Measurements from ENCODE around the gene ETFB. TPM values are rescaled to one million over a fixed set of nuclear protein-coding genes. Genes with fewer than 3 reads are reported as not detected.
A peak's percentile ranks its signal among the peaks of the same experiment; 100 is the strongest.

ETFB gene
- total RNA-seq (2021; ENCODE audit: unreplicated experiment) (140 TPM), Bru-seq, nascent RNA (percentile 66 among the genes with signal in this experiment), BruChase-seq, experiment 1, labeled RNA remaining after a 6-hour chase (percentile 77 among the genes with signal in this experiment), BruChase-seq, experiment 2, labeled RNA remaining after a 2-hour chase (percentile 73 among the genes with signal in this experiment)
- 194 and 238 TPM in 2 replicates for polyA plus RNA-seq (2012)
- long read RNA-seq, transcript ETFB-201 (6 exons, 900 nt), result major isoform, 150 of 170 reads
- long read RNA-seq, partial matches to known transcripts, result 17 of 170 reads
- long read RNA-seq, other reads (novel, unspliced or antisense), result 2 of 170 reads

DNA sequence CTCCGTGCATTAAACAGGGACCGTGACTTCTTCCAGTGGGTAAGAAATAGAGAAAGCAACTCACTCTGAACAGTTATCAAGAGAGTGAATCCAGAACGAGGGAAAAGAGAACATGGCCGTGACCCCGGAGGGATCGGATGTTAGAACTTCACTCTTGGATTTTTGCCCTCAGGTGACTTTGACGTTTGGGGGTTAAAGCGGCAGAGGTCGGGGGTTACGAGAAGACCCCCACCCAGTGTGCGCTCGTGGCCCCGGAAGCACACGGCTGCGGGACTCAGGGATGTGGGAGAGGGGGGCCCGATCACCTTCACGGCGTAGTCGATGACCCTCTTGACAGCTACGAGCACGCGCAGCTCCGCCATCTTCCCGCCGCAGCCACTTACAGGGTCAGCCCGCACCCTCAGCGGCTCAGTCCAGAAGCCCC, at the start of gene ETFB:
TSS of gene ETFB (minus strand) at position 424 of the 424 bp plus-strand sequence. CDS start at position 362, 62 bp downstream.
- Histone ChIP-seq H3K36me3 (ENCODE audit: control insufficient read depth in 1 of 2, insufficient read depth in 2 of 2, low read length in 2 of 2) (no peaks in the 10 kb centered on the region), H3K9me2 (ENCODE audit: insufficient read depth) (no peaks in the 10 kb centered on the region), H3K9ac (ENCODE audit: low read length) (peak within 1 kb of the TSS; percentile 96), H3K4me1 (ENCODE audit: control insufficient read depth in 1 of 2, insufficient read depth in 2 of 2, low read length in 2 of 2) (peaks cover 38 to 58% of the 10 kb centered on the region in 2 experiments), H2AFZ (ENCODE audit: low read depth, low read length, poor library complexity, severe bottlenecking) (no peak within 1 kb of the TSS), H3K4me2 (ENCODE audit: low read length) (peak within 1 kb of the TSS; percentile 88), H3K27me3 (ENCODE audit: insufficient read depth, low read length) (no peaks in the 10 kb centered on the region), H3K4me3 (replicated peaks in 1 of 2; ENCODE audit: low read depth in 1 of 2, low read length in 2 of 2) (peak within 1 kb of the TSS; percentile 78 to 94), H3K79me2 (ENCODE audit: insufficient read depth, low read length) (peaks cover 49% of the 10 kb centered on the region), H4K20me1 (ENCODE audit: insufficient read depth) (no peaks in the 10 kb centered on the region), H3K27ac (ENCODE audit: low read depth, low read length) (peak within 1 kb of the TSS; percentile 84), H3K9me3 (ENCODE audit: control insufficient read depth in 1 of 2, insufficient read depth in 1 of 2, low read depth in 1 of 2, low read length in 2 of 2) (no peaks in the 10 kb centered on the region)
- intact Hi-C loops (cut with micrococcal nuclease), result no loop called here
- no peak for ATAC-seq
- TSS peak; percentile 87 for BruUV-seq (replicated peaks)
- no peak for DNase-seq (ENCODE audit: low read depth, low spot score)
- POLR2A ChIA-PET, result no interaction called here
- RAD21 ChIA-PET (ENCODE audit: low non-redundant PET in 1 of 2, low total read pairs in 2 of 2, uncharacterized antibody in 2 of 2, unreplicated experiment in 2 of 2), result interaction anchor here in 1 of 2 experiments (0.5 kb wide), 1 partner anchor 295 kb away, joined by 3 read pairs; no protein-coding TSS in a partner anchor
- CTCF ChIA-PET, result no interaction called here
- TF ChIP-seq YY1 (IDR thresholded peaks at IDR 0.05; ENCODE audit: extremely low read depth, insufficient replicate concordance, low read depth, low read length) (no peak), JUND (IDR thresholded peaks at IDR 0.05) (no peak), SIN3A (IDR thresholded peaks at IDR 0.05; ENCODE audit: low read depth) (peak; percentile 64), FOSL1 (IDR thresholded peaks at IDR 0.05; ENCODE audit: low read depth) (no peak), CBX3 (IDR thresholded peaks at IDR 0.05; ENCODE audit: low read depth) (no peak), SP1 (IDR thresholded peaks at IDR 0.05; ENCODE audit: low read depth) (no peak)
- TF ChIP-seq, protein P1, sequence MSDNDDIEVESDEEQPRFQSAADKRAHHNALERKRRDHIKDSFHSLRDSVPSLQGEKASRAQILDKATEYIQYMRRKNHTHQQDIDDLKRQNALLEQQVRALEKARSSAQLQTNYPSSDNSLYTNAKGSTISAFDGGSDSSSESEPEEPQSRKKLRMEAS (IDR thresholded peaks at IDR 0.05), result peak; percentile 46; the same call in 1 of the 2 replicates
- TF ChIP-seq, protein P2, sequence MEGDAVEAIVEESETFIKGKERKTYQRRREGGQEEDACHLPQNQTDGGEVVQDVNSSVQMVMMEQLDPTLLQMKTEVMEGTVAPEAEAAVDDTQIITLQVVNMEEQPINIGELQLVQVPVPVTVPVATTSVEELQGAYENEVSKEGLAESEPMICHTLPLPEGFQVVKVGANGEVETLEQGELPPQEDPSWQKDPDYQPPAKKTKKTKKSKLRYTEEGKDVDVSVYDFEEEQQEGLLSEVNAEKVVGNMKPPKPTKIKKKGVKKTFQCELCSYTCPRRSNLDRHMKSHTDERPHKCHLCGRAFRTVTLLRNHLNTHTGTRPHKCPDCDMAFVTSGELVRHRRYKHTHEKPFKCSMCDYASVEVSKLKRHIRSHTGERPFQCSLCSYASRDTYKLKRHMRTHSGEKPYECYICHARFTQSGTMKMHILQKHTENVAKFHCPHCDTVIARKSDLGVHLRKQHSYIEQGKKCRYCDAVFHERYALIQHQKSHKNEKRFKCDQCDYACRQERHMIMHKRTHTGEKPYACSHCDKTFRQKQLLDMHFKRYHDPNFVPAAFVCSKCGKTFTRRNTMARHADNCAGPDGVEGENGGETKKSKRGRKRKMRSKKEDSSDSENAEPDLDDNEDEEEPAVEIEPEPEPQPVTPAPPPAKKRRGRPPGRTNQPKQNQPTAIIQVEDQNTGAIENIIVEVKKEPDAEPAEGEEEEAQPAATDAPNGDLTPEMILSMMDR (IDR thresholded peaks at IDR 0.05 in 2 of 3, conservative IDR thresholded peaks at IDR 0.05 in 1 of 3; ENCODE audit: borderline replicate concordance in 1 of 3, insufficient read depth in 1 of 3, low read depth in 2 of 3, low read length in 2 of 3), result no peak

Data from HCT116 (cell line).